ENCODE data around the gene NRF1. TPM values are rescaled to one million over a fixed set of nuclear protein-coding genes. Genes with fewer than 3 reads are reported as not detected.

NRF1 gene
- total and polyA plus RNA-seq, 2 of the 13 experiments (the other 11 are each of a cell fraction or from before 2014, with no cell fraction given): 9.3 to 10.1 TPM

- in situ Hi-C loops (cut with HindIII; ENCODE audit: extremely low pct_ligation_motif_present, low pct_unique_long_range_greater_than_20kb): no loop called here
Observed at GRCh38 chr7:129576138-129576537, 35.4 kb upstream of the NRF1 start.

More at GRCh38 chr7:129576138-129576537, 35.4 kb upstream of the NRF1 start:
- ATAC-seq (no peak), DNase-seq (ENCODE audit: low spot score) (no peak), FAIRE-seq (no peak)
- no peaks in the 10 kb centered on the region; the same call in 1 of the 2 replicates for H3K4me1 ChIP-seq (ENCODE audit: insufficient read depth, low read length)
- 93% methylated on average over 2 of the region's 2 CpGs for WGBS (ENCODE audit: low lambda C conversion rate)
- H3K4me3 ChIP-seq (replicated peaks in 1 of 3; ENCODE audit: insufficient read depth in 1 of 3, low read depth in 2 of 3, low read length in 3 of 3): no peak overlapping the region
- no peak overlapping the region for H3K9ac ChIP-seq (ENCODE audit: insufficient read depth, low read depth, low read length)
- ChIA-PET POLR2A (no interaction called here), CTCF (ENCODE audit: low intra/inter-chr PET ratio, low total read pairs) (no interaction called here)
- peaks cover 9% of the 10 kb centered on the region for H3K9me3 ChIP-seq (ENCODE audit: low read length)
- intact Hi-C loops (cut with micrococcal nuclease; ENCODE audit: unreplicated experiment): no loop called here
- H3K36me3 ChIP-seq (replicated peaks in 1 of 2; ENCODE audit: control insufficient read depth in 1 of 2, insufficient read depth in 2 of 2, low read length in 2 of 2): no peaks in the 10 kb centered on the region
- no peaks in the 10 kb centered on the region for H4K20me1 ChIP-seq (ENCODE audit: insufficient read depth, low read length)
- BruUV-seq (replicated peaks): no TSS peak
- no peak overlapping the region for H3K4me2 ChIP-seq (ENCODE audit: low read depth, low read length)
- H3K79me2 ChIP-seq (ENCODE audit: insufficient read depth, low read length): no peaks in the 10 kb centered on the region
- H3K27me3 ChIP-seq (ENCODE audit: control insufficient read depth in 1 of 2, insufficient read depth in 2 of 2, low read length in 2 of 2): no peaks in the 10 kb centered on the region; a peak in 1 of 5 replicates
- H3K27ac ChIP-seq (ENCODE audit: extremely low read length, insufficient read depth, low read length): no peak overlapping the region
- no peak overlapping the region for H2AFZ ChIP-seq (ENCODE audit: low read length)
- TF ChIP-seq MYPOP (CRISPR knock-in tag; IDR thresholded peaks at IDR 0.05) (no peak), MYC (CRISPR knock-in tag; IDR thresholded peaks at IDR 0.05; ENCODE audit: borderline replicate concordance) (no peak), WIZ (CRISPR knock-in tag; IDR thresholded peaks at IDR 0.05) (no peak), ZUFSP (CRISPR knock-in tag; IDR thresholded peaks at IDR 0.05; ENCODE audit: borderline replicate concordance) (no peak), CBX2 (IDR thresholded peaks at IDR 0.05; ENCODE audit: low read depth, low read length) (no peak), CBX2 (CRISPR knock-in tag; IDR thresholded peaks at IDR 0.05; ENCODE audit: low read depth) (no peak), PHF21A (CRISPR knock-in tag; IDR thresholded peaks at IDR 0.05) (no peak)
